ENCODE results near the gene SLX4. TPM values are rescaled to one million over a fixed set of nuclear protein-coding genes. Genes with fewer than 3 reads are reported as not detected.

SLX4 gene
- total RNA-seq, 1 experiment from 2014 or later: 6.4 TPM

- DNase-seq (ENCODE audit: low spot score): no peak
These were observed 30.7 kb downstream of the SLX4 start for GRCh38 chr16:3580686-3581085.

DNA sequence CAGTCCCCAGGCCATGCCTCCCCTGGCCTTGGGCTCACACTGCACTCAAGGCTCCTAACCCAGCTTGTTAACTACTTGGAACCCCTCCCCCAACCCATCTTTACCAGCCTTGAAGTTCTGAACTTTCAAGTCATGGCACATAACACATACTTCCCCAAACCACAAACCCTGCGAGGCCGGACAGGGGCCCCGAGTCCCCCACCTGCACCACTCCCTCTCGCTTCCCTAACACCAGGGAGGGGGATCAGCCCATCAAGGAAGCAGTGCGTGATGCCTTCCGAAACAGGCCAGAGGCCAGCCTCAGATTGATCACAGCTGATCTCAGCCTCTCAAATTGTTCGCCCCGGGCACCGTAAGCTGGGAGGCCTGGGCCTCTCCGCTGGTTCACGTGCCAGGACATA lies 31.2 kb downstream of the SLX4 start:
- no peak for DNase-seq (ENCODE audit: low spot score)

- no peak for DNase-seq (ENCODE audit: low spot score)
These were observed 31.6 kb downstream of the SLX4 start for GRCh38 chr16:3579776-3580175.

DNA sequence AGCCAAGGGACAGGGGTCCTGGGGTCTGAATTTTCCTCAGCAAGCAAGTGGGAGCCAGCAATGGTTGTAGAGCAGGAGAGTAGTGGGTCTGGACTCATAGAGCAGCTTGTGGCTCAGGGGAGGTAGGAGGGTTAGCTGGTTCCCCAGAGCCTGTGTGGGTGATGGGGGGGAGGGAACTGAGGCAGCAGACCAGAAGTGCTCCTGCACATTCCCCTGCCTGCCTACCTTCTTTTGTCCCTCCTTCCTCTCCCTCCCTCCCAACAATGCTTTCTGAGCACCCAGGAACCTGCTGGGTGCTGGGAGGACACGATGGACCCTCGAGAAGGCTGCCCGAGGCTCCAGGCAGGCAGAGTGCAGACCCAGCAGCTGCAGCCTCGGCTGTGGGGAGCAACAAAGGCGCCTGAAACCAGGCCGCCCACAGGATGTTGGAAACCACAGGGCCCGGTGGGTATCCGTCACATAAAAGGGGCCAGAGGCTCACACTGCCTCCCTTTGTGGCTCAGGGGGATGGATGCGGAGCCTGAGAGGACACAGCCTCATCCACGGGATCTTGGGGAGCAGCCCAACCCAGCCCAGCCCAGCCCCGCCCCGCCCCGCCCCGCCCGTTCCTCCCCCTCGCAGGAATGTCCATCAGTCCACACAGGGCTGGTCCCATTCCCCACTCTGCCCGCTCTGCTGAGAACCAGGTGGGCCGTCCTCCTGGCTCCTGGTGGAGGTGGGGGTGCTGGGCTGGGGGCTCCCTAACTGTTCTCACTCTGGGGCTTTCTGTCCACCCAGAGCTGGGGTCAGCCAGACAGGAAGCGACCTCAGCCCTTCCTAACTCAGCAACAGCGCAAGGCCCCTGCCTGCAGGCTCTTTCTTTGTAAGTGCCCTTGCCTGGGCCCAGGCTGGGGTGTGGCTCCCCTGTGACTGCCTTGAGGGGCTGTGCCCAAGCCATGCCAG lies 32.5 kb downstream of the SLX4 start:
- DNase-seq (ENCODE audit: low spot score): no peak

DNA sequence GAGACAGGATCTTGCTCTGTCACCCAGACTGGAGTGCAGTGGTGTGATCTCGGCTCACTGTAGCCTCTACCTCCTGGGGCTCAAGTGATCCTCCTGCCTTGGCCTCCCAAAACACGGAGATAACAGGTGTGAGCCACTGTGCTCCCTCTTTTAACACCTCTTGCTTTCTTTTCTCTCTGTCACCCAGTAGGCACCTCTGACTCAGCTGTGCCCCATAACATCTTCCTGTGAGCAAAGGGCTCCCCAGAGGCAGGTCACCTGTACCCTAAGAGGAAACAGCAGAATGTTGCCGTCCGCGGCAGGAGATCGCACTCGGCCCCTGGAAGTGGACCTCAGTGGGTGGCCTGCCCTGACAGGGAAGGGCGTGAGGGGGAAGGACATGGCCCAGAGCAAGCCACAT lies 33.3 kb downstream of the SLX4 start:
- no peak for DNase-seq (ENCODE audit: low spot score)

DNA sequence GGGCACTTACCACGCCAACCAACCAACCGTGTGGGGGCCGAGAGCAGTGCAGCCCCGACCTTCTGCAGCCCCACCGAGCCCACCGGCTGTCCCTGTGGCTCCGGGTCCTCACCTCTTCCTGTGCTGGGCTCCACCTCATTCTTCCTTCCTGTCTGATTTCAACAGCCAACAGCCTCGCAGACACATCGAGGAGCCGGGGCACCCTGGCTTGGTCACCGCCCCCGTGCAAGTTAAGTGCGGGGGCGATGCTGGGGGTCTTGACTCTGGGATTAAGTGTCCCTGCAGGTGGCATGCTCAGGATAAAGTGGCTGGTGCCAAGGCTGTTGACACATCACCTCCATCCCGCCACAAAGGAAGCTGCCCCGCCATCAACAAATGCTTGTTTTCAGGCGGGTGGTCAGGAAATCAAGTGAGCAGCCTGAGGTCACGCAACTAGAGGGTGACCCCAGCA lies 34.1 kb downstream of the SLX4 start, which contains the start of gene NLRC3:
TSS of gene NLRC3 (minus strand) at position 102 of the 451 bp plus-strand sequence. CDS start 12,367 bp downstream, outside the sequence.
- no peak for DNase-seq (ENCODE audit: low spot score)

DNA sequence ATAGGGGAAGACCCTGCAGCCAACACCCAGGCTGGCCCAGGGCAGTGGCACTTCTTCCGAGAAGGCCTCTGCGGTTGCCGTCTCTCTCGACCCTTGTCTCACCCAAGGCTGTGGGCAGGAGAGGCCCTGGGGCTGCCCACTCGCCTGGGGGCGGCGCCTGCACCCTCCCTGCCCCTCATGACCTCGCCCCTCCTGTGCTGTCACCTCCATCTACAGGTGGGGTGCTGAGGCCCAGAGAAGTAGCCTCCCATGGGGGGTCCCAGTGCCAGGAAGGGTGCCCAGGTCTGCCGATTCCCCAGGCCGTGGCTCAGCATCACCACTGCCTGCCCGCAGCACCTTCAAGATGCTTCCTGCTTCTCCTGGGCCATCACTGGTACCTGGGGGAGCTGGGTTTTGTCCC lies 35.2 kb downstream of the SLX4 start:
- DNase-seq (ENCODE audit: low spot score): no peak

- DNase-seq (ENCODE audit: low spot score): no peak
These were observed 35.9 kb downstream of the SLX4 start for GRCh38 chr16:3575491-3575890.

GRCh38 chr16:3574195-3574594 lies 37.2 kb downstream of the SLX4 start:
- no peak for DNase-seq (ENCODE audit: low spot score)

DNA sequence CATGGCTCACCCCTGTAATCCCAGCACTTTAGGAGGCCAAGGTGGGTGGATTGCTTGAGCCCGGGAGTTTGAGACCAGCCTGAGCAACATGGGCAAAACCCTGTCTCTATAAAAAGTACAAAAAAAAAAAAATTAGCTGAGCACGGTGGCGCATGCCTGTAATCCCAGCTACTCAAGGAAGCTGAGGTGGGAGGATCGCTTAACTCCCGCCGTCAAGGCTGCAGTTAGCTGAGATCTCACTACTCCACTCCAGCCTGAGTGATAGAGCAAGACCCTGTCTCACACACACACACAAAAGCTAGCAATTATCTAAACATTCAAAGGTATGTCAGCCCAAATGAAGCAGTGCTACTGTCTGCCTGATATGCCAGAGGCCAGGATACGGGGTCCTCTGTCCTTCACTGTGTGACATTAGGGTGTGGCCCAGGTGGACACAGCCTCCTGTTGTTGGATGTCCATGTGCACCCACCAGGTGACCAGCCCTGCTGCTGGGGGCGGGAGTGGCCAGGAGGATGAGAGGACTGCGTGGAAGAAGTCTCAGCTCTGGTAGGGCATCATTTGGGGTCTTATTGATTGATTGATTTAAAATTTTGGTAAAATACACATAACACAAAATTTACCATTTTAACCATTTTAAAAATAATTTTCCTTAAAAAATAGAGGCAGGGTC lies 38.1 kb downstream of the SLX4 start:
- no peak for DNase-seq (ENCODE audit: low spot score)

DNA sequence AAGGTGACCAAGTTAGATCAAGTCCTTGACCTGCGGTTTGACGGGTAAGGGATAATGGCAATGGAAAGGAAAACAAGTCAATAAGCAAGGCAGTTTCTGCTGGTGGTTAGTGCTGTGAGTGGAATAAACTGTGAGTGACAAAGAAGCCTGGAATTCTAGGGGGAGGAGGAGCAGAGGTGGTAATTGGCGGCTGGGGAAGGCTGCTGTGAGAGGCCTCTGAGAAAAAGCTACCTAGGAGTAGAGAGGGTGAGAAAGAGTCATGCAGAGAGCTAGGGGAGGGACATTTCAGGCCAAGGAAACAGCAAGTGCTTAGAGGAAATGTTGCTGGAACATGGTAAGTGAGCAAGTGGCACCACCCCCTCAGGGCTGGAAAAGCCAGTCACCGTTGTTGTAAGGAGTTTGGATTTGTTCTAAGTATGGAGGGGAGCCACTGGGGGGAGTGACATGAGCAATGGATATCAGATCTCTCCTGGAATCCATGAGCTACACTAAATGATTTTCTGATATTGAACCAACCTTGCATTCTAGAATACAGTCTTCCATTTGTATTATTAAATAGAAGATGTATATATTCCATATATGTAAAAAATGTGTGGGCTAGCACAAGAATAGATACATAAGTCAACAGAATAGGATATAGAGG lies 40.9 kb downstream of the SLX4 start:
- no peak for DNase-seq (ENCODE audit: low spot score)

- DNase-seq (ENCODE audit: low spot score): no peak
These were observed 41.6 kb downstream of the SLX4 start for GRCh38 chr16:3569851-3570250.

DNA sequence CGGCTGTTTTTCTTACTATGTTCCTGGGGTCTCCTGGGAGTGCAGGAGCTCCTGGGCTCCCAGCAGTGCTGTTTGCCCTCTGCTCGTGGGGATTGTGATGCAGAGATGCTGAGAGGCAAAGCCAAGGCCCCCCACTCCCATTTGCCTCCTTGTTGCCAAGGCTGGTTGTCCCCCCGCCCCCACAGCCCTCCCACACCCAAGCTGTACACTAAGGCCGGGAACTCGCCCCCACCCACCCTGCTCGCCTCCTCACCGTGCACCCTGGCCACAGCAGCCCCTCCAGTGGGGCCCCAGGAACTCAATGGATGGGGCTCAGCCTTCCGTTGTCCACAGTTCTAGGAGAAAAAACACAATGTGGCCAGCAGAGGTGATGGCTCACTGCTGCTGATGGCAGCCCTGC lies 44.4 kb downstream of the SLX4 start:
- no peak for DNase-seq (ENCODE audit: low spot score)

DNA sequence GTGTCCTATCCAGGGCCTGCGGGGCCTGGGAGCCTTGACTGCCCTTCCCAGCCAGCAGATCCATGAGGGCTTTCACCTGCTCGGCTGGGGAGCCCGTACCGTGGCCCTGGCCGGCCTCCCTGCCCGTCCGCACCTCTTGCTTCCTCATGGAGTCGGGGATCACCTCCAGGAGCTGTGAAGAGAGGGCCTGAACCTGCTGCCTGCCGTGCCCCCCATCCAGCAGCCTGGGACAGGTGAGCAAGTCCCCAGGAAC lies 46.6 kb downstream of the SLX4 start:
- no peak for DNase-seq (ENCODE audit: low spot score)

DNA sequence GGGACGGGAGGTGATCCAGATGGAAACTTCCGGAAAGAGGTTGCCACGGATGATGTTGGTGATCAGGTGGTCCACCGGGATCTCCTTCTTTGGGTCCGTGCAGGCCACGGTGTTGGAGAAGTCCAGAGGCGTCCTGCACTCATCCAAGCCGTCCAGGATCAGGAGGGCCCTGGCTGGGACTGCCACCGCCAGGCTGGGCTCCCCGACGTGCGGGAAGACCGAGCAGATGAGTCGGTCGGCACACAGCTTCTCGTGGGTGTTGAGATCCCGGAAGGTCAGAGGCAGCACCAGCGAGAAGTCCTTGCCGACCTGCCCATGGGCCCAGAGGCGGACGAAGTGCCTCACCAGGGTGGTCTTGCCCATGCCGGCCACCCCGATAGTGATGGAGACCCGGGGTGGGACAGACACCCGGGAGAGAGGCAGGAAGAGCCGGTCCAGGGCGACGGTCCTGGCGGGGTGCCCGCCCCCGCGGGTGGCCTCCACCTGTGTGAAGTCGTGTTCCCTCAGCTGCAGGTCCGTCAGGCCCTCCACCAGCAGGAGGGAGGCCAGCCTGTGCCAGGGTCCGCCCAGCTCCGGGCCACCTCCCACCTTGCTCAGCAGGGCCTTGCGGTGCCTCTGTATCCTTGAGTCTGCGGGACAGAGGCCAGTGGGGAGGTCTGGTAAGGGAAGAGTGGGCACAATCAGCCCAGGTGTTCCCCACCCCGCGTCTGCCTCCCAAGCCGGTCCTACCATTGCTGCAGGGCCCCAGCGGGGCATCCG lies 47.1 kb downstream of the SLX4 start:
- DNase-seq (ENCODE audit: low spot score): no peak

- DNase-seq (ENCODE audit: low spot score): no peak
These were observed 48.4 kb downstream of the SLX4 start for GRCh38 chr16:3562914-3563480.

DNA sequence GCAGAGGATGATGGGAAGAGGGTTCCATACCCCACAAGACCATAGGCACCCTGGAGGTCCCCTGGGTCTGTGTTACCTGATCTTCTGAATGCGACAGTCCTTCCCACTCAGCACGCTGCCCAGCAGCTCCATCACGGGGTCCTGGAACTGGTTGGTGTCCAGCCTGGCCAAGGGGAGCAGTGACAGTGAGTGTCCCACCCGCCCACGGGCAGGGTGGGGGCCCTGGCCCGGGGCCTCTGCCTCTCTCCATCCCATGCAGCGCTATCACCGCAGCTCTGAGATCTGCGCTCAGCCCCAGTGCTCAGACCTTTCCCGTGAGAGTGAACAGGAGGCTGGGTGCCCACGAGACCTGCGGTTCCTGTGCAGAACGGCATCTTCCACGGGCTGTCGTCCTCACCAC lies 49.8 kb downstream of the SLX4 start:
- DNase-seq (ENCODE audit: low spot score): no peak

GRCh38 chr16:3554351-3554928 lies 57.0 kb downstream of the SLX4 start:
- DNase-seq (ENCODE audit: low spot score): no peak

DNA sequence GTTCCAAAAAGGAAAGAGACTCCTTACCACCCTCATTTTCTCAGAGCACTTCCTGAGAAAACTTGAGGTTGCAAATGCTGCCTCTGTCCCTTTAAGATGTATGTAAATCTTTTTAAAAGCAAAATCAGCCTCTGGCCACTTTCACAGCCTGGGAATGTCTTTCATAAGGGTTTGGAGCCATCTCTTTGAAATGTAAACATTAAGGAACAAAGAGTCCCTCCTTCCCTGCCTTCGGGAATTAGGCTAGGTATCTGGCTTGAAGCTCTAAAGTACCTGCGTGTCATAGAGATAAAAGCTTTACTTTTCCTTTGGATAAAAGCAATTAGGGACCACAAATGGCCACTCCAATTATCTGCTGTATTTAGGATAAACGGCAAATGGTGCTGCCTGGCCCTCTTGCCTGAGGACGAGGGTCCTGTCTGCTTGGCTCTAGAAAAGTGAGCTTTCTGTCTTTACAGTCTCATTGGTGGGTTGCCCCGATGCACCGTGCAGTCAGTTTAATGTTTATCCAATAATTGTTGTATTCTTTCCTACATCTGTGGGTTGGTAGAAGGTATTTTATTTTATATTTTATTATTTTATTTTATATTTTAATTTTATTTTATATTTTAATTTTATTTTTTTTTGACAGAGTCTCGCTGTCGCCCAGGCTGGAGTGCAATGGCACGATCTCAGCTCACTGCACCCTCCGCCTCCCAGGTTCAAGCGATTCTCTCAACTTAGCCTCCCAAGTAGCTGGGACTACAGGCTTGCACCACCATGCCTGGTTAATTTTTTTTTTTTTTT lies 58.1 kb downstream of the SLX4 start:
- DNase-seq (ENCODE audit: low spot score): no peak

Data from HT-29 (cell line).